Body of pancreas (tissue), 4 donors: ENCODE measurements around the gene SBK2. TPM values are rescaled to one million over a fixed set of nuclear protein-coding genes. Genes with fewer than 3 reads are reported as not detected.

Experiments used
- ATAC-seq: fragments of 150-250 bp; one replicate; pipeline ENCODE4 v1.9.1; 2016
- DNase-seq, 4 donors: peaks; one replicate each; pipeline ENCODE4 v3.0.0-alpha.2; 2019
- H3K27ac ChIP-seq, 4 donors: fragments of 200-600 bp; sonication (generic); 1 replicate in 3 of 4; 2 replicates in 1 of 4; pipeline versions ENCODE4 v1.5.1 to v1.6.1; 2016 to 2019; ENCODE audit warnings: mild to moderate bottlenecking in 1 of 4, mixed read lengths in 1 of 4, moderate library complexity in 1 of 4
- H3K27me3 ChIP-seq, 2 donors: fragments of 200-600 bp; sonication (generic); one replicate each; pipeline ENCODE4 v1.6.0; 2016; ENCODE audit warnings: mild to moderate bottlenecking in 1 of 2
- H3K36me3 ChIP-seq, 2 donors: fragments of 200-600 bp; sonication (generic); replicated peaks in 1 of 2; 2 replicates each; pipeline ENCODE4 v1.5.1; 2016; ENCODE audit warnings: low read depth in 2 of 2; ENCODE audit not compliant: insufficient read depth in 1 of 2
- H3K4me1 ChIP-seq: fragments of 200-600 bp; sonication (generic); one replicate; pipeline ENCODE4 v1.6.0; 2016
- H3K4me3 ChIP-seq, 2 donors: fragments of 200-600 bp; sonication (generic); 1 replicate in 1 of 2; 2 replicates in 1 of 2; pipeline ENCODE4 v1.5.1; 2016 to 2019
- H3K9me3 ChIP-seq, 3 donors: fragments of 200-600 bp; sonication (generic); 1 replicate in 2 of 3; 2 replicates in 1 of 3; pipeline ENCODE4 v1.5.1; 2016
- CTCF ChIP-seq, 7 experiments: fragments of 450-650 bp in 4 of 7; fragments of 200-600 bp in 3 of 7; sonication (generic) in 3 of 7; IDR thresholded peaks; one replicate each; pipeline ENCODE4 v1.5.1; 2016 to 2019; ENCODE audit warnings: antibody characterized with exemption in 7 of 7
- POLR2A ChIP-seq, 3 donors: fragments of 450-650 bp; IDR thresholded peaks; one replicate each; pipeline ENCODE4 v1.6.1; 2016; ENCODE audit warnings: antibody characterized with exemption in 3 of 3, mild to moderate bottlenecking in 2 of 3
- WGBS, 2 donors: methylation state at CpG; one replicate each; pipeline ENCODE4 v1.1.5; 2017; 5-methylcytosine and 5-hydroxymethylcytosine counted together
- intact Hi-C: fragments of 100-400 bp; cut with DNase I; formaldehyde crosslinking; loops from one replicate; pipeline ENCODE4 v1.15.1; 2023
- total RNA-seq, 2 donors: library from RNA; depleted of rRNA; stranded (reverse); fragments of >200 nt; gene quantifications; one replicate each; pipeline ENCODE4 v1.1.0, GENCODE V29; 2016

The SBK2 gene
- total RNA-seq, 2 donors from 2014 or later, result not detected

GRCh38 chr19:55485439-55486011 is 51.4 kb downstream of the SBK2 start:
- no peaks in the 10 kb centered on the region for H3K9me3 ChIP-seq
- no peak for ATAC-seq
- peak overlapping the region; percentile 5 to 26 for H3K4me3 ChIP-seq
- H3K27me3 ChIP-seq, result no peaks in the 10 kb centered on the region
- H3K27ac ChIP-seq, result peak overlapping the region; percentile 32 to 69 (median 58)
- no peaks in the 10 kb centered on the region for H3K36me3 ChIP-seq
- TF ChIP-seq POLR2A (IDR thresholded peaks at IDR 0.05) (no peak), CTCF (IDR thresholded peaks at IDR 0.05) (no peak)
- H3K4me1 ChIP-seq, result peaks cover 46% of the 10 kb centered on the region
- WGBS, 2 donors, result 24 to 26% methylated on average over 6 to 14 of the region's 18 CpGs
- DNase-seq, result no peak
- intact Hi-C loops, result no loop called here

- ATAC-seq (peak; percentile 54), DNase-seq (peak; percentile 45 to 61 (median 56))
- intact Hi-C loops, result no loop called here
- no peaks in the 10 kb centered on the region for H3K9me3 ChIP-seq
- H3K27me3 ChIP-seq, result no peaks in the 10 kb centered on the region
- TF ChIP-seq POLR2A (IDR thresholded peaks at IDR 0.05) (peak in 2 of 3 donors; percentile 18 to 32), CTCF (IDR thresholded peaks at IDR 0.05) (no peak)
- H3K27ac ChIP-seq, result peak within 1 kb of the TSS; percentile 32 to 69 (median 58)
- H3K4me1 ChIP-seq, result peaks cover 52% of the 10 kb centered on the region
- H3K4me3 ChIP-seq, result peak within 1 kb of the TSS; percentile 5 to 26
- no peaks in the 10 kb centered on the region for H3K36me3 ChIP-seq
- 1 to 5% methylated on average over 26 to 67 of the region's 78 CpGs for WGBS, 2 donors
Measured at GRCh38 chr19:55484593-55485438, 52.1 kb downstream of the SBK2 start, which contains the start of gene NAT14. TSS of gene NAT14 (plus strand) at chr19:55485188. CDS start at chr19:55485709, 521 bp downstream.

- WGBS, 2 donors, result 73 to 80% methylated on average over 19 to 43 of the region's 46 CpGs
- H3K27me3 ChIP-seq, result no peaks in the 10 kb centered on the region
- DNase-seq (no peak), ATAC-seq (no peak)
- peaks cover 61% of the 10 kb centered on the region for H3K4me1 ChIP-seq
- TF ChIP-seq CTCF (IDR thresholded peaks at IDR 0.05) (no peak), POLR2A (IDR thresholded peaks at IDR 0.05) (no peak)
- no peaks in the 10 kb centered on the region for H3K36me3 ChIP-seq
- no peak overlapping the region for H3K4me3 ChIP-seq
- intact Hi-C loops, result no loop called here
- no peak overlapping the region for H3K27ac ChIP-seq
- H3K9me3 ChIP-seq, result no peaks in the 10 kb centered on the region
Measured at GRCh38 chr19:55483706-55484592, 53.0 kb downstream of the SBK2 start.

- DNase-seq (no peak), ATAC-seq (no peak)
- intact Hi-C loops, result no loop called here
- H3K4me3 ChIP-seq, result no peak overlapping the region
- H3K27ac ChIP-seq, result no peak overlapping the region
- H3K36me3 ChIP-seq, result no peaks in the 10 kb centered on the region
- peaks cover 69% of the 10 kb centered on the region for H3K4me1 ChIP-seq
- TF ChIP-seq CTCF (IDR thresholded peaks at IDR 0.05) (no peak), POLR2A (IDR thresholded peaks at IDR 0.05) (no peak)
- H3K27me3 ChIP-seq, result no peaks in the 10 kb centered on the region
- 90 to 93% methylated on average over 34 to 45 of the region's 47 CpGs for WGBS, 2 donors
- no peaks in the 10 kb centered on the region for H3K9me3 ChIP-seq
Measured at GRCh38 chr19:55482967-55483705, 53.8 kb downstream of the SBK2 start.
